H1 (cell line): ENCODE results near the gene PHKG2. TPM values are rescaled to one million over a fixed set of nuclear protein-coding genes. Genes with fewer than 3 reads are reported as not detected.

Experiments
- CTCF ChIA-PET: fragments of 300-600 bp; sonication (Branson Sonifier 250); formaldehyde crosslinking; loops from one replicate; lab custom pipeline; 2021; ENCODE audit not compliant: partially characterized antibody; lab: Charles Lee
- POLR2A ChIA-PET: fragments of 300-600 bp; sonication (Branson Sonifier 250); formaldehyde crosslinking; loops from one replicate; lab custom pipeline; 2021; ENCODE audit warnings: inconsistent platforms; ENCODE audit not compliant: partially characterized antibody; lab: Charles Lee
- DNase-seq, 2 experiments: peaks; one replicate each; pipeline versions ENCODE4 v3.0.0 to v3.0.0-alpha.2; 2010 to 2022; ENCODE audit warnings: low spot score in 2 of 2, low read depth in 1 of 2, mixed read lengths in 1 of 2
- FAIRE-seq: peaks from 2 replicates; lab custom pipeline; 2011; peaks lifted over from hg19 to GRCh38; lab: Jason Lieb, UNC
- H2AFZ ChIP-seq: 2 replicates; pipeline ENCODE4 v1.8.1; 2012; ENCODE audit warnings: low read length, inconsistent platforms
- H2AK5ac ChIP-seq: 2 replicates; pipeline ENCODE4 v1.6.1; 2013; ENCODE audit warnings: low read depth, low read length
- H2BK120ac ChIP-seq: replicated peaks from 2 replicates; pipeline ENCODE3; 2013; ENCODE audit warnings: low read depth, low read length, inconsistent platforms
- H2BK12ac ChIP-seq: 2 replicates; pipeline ENCODE4 v1.6.1; 2013; ENCODE audit warnings: low read depth, low read length
- H2BK15ac ChIP-seq: 2 replicates; pipeline ENCODE4 v1.6.1; 2013; ENCODE audit warnings: low read length
- H2BK20ac ChIP-seq: 2 replicates; pipeline ENCODE4 v1.6.1; 2013; ENCODE audit warnings: low read length
- H2BK5ac ChIP-seq: 2 replicates; pipeline ENCODE4 v1.6.1; 2013; ENCODE audit warnings: low read depth, low read length
- H3K14ac ChIP-seq: 2 replicates; pipeline ENCODE4 v1.6.1; 2013; ENCODE audit warnings: inconsistent platforms; ENCODE audit not compliant: insufficient read length
- H3K18ac ChIP-seq: 2 replicates; pipeline ENCODE4 v1.6.1; 2013; ENCODE audit warnings: low read length; ENCODE audit errors: extremely low read depth
- H3K23ac ChIP-seq: 2 replicates; pipeline ENCODE4 v1.6.1; 2013; ENCODE audit warnings: inconsistent platforms; ENCODE audit not compliant: insufficient read length
- H3K23me2 ChIP-seq: 2 replicates; pipeline ENCODE4 v1.6.1; 2013; ENCODE audit warnings: low read depth, low read length
- H3K27ac ChIP-seq: 2 replicates; pipeline ENCODE4 v1.6.1; 2011; ENCODE audit warnings: low read depth, low read length, inconsistent platforms
- H3K27me3 ChIP-seq, 4 experiments: replicated peaks in 1 of 4; 1 replicate in 1 of 4; 2 replicates in 3 of 4; pipeline versions ENCODE4 v1.6.1 to v1.8.1; 2011 to 2013; ENCODE audit warnings: low read length in 3 of 4, mild to moderate bottlenecking in 3 of 4, inconsistent platforms in 2 of 4, mixed read lengths in 2 of 4, moderate library complexity in 1 of 4; ENCODE audit not compliant: control insufficient read depth in 3 of 4, insufficient read depth in 3 of 4; ENCODE audit errors: extremely low read depth in 1 of 4
- H3K36me3 ChIP-seq, 4 experiments: 2 replicates each; pipeline versions ENCODE4 v1.6.1 to v1.8.1; 2011 to 2013; ENCODE audit warnings: mild to moderate bottlenecking in 4 of 4, low read length in 3 of 4, moderate library complexity in 2 of 4, control low read depth in 1 of 4, inconsistent platforms in 1 of 4; ENCODE audit not compliant: insufficient read depth in 4 of 4, control insufficient read depth in 2 of 4
- H3K4ac ChIP-seq: replicated peaks from 2 replicates; pipeline ENCODE3; 2013; ENCODE audit warnings: low read length, low read depth, mixed read lengths, inconsistent platforms; ENCODE audit not compliant: insufficient read length
- H3K4me1 ChIP-seq, 4 experiments: replicated peaks in 1 of 4; 1 replicate in 1 of 4; 2 replicates in 3 of 4; pipeline versions ENCODE4 v1.6.1 to v1.8.1; 2011 to 2013; ENCODE audit warnings: low read length in 3 of 4, inconsistent platforms in 2 of 4, mixed read lengths in 1 of 4; ENCODE audit not compliant: insufficient read depth in 4 of 4, control insufficient read depth in 3 of 4
- H3K4me2 ChIP-seq, 2 experiments: 2 replicates each; pipeline versions ENCODE4 v1.6.1 to v1.8.1; 2011 to 2013; ENCODE audit warnings: low read depth in 2 of 2, low read length in 2 of 2, control low read depth in 1 of 2, inconsistent platforms in 1 of 2, mild to moderate bottlenecking in 1 of 2; ENCODE audit not compliant: insufficient read depth in 1 of 2
- H3K4me3 ChIP-seq, 4 experiments: fragments of 200-600, 300-600 bp in 1 of 4; sonication (generic), shearing (Covaris generic), sonication (Bioruptor Twin) in 1 of 4; 2 replicates each; pipeline versions ENCODE4 v1.5.1 to v1.8.1; 2011 to 2016; ENCODE audit warnings: low read length in 4 of 4, low read depth in 3 of 4, control low read depth in 2 of 4, inconsistent platforms in 2 of 4, mild to moderate bottlenecking in 2 of 4, mixed read lengths in 1 of 4, moderate library complexity in 1 of 4; ENCODE audit not compliant: insufficient read depth in 2 of 4; ENCODE audit errors: extremely low read depth in 1 of 4
- H3K56ac ChIP-seq: replicated peaks from 2 replicates; pipeline ENCODE3; 2013; ENCODE audit warnings: low read depth, mild to moderate bottlenecking, mixed read lengths, low read length, inconsistent platforms; ENCODE audit not compliant: insufficient read length
- H3K79me1 ChIP-seq: 2 replicates; pipeline ENCODE4 v1.6.1; 2013; ENCODE audit warnings: low read depth, low read length, control low read depth
- H3K79me2 ChIP-seq, 2 experiments: 2 replicates each; pipeline versions ENCODE4 v1.6.1 to v1.8.1; 2012 to 2013; ENCODE audit warnings: low read length in 2 of 2, mild to moderate bottlenecking in 2 of 2, inconsistent platforms in 1 of 2; ENCODE audit not compliant: insufficient read depth in 2 of 2, control insufficient read depth in 1 of 2
- H3K9ac ChIP-seq, 4 experiments: replicated peaks in 1 of 4; 1 replicate in 1 of 4; 2 replicates in 3 of 4; pipeline versions ENCODE4 v1.6.1 to v1.8.1; 2011 to 2013; ENCODE audit warnings: low read depth in 3 of 4, low read length in 3 of 4, control low read depth in 2 of 4, mild to moderate bottlenecking in 2 of 4, moderate library complexity in 2 of 4, inconsistent platforms in 1 of 4; ENCODE audit errors: extremely low read depth in 1 of 4
- H3K9me3 ChIP-seq, 2 experiments: 2 replicates each; pipeline versions ENCODE4 v1.6.1 to v1.8.1; 2012 to 2013; ENCODE audit warnings: mild to moderate bottlenecking in 2 of 2, moderate library complexity in 2 of 2, control low read depth in 1 of 2, inconsistent platforms in 1 of 2, low read depth in 1 of 2, low read length in 1 of 2, mixed read lengths in 1 of 2; ENCODE audit not compliant: insufficient read depth in 2 of 2
- H4K20me1 ChIP-seq, 2 experiments: replicated peaks in 1 of 2; 2 replicates each; pipeline versions ENCODE3 to v1.8.1; 2011 to 2013; ENCODE audit warnings: inconsistent platforms in 2 of 2, low read length in 2 of 2, mild to moderate bottlenecking in 1 of 2; ENCODE audit not compliant: insufficient read depth in 2 of 2, control insufficient read depth in 1 of 2
- H4K5ac ChIP-seq: 2 replicates; pipeline ENCODE4 v1.6.1; 2013; ENCODE audit warnings: low read length, low read depth, mixed read lengths, inconsistent platforms; ENCODE audit not compliant: insufficient read length
- H4K8ac ChIP-seq: 2 replicates; pipeline ENCODE4 v1.8.0; 2013; ENCODE audit warnings: mild to moderate bottlenecking, moderate library complexity, low read length, inconsistent platforms; ENCODE audit not compliant: insufficient read depth; ENCODE audit errors: extremely low read depth
- H4K91ac ChIP-seq: replicated peaks from 2 replicates; pipeline ENCODE3; 2013; ENCODE audit warnings: low read length, mixed read lengths, inconsistent platforms; ENCODE audit not compliant: insufficient read length
- ASH2L ChIP-seq: fragments of 200-600, 300-600 bp; sonication (generic); IDR thresholded peaks from one replicate; pipeline ENCODE4 v1.7.1; 2017; ENCODE audit warnings: low read length
- CBX8 ChIP-seq: fragments of 300-800, 300-1000 bp; sonication (generic); IDR thresholded peaks from 2 replicates; pipeline ENCODE4 v1.7.1; 2016; ENCODE audit warnings: low read depth, low read length, borderline replicate concordance
- JUN ChIP-seq: IDR thresholded peaks from 2 replicates; pipeline ENCODE4 v1.6.1; 2011; ENCODE audit warnings: low read depth, mild to moderate bottlenecking, improper control_type of control experiment, low read length
- POLR2A ChIP-seq, 2 experiments: IDR thresholded peaks; 1 replicate in 1 of 2; 2 replicates in 1 of 2; pipeline ENCODE4 v1.6.1; 2011; ENCODE audit warnings: low read depth in 2 of 2, low read length in 2 of 2, mild to moderate bottlenecking in 2 of 2; ENCODE audit errors: control extremely low read depth in 1 of 2
- SAP30 ChIP-seq: fragments of 300-600 bp; sonication (generic); IDR thresholded peaks from 2 replicates; pipeline ENCODE4 v1.7.1; 2012; ENCODE audit warnings: low read length, moderate library complexity, mild to moderate bottlenecking, inconsistent platforms; ENCODE audit not compliant: insufficient read depth, insufficient replicate concordance
- SIN3A ChIP-seq, 2 experiments: IDR thresholded peaks in 1 of 2; conservative IDR thresholded peaks in 1 of 2; 2 replicates each; pipeline ENCODE4 v1.6.1; 2011 to 2012; ENCODE audit warnings: low read length in 2 of 2, improper control_type of control experiment in 1 of 2, low read depth in 1 of 2, mild to moderate bottlenecking in 1 of 2
- TAF1 ChIP-seq: IDR thresholded peaks from 2 replicates; pipeline ENCODE4 v1.6.1; 2011; ENCODE audit warnings: mild to moderate bottlenecking, low read depth, low read length
- TCF12 ChIP-seq: IDR thresholded peaks from 2 replicates; pipeline ENCODE4 v1.6.1; 2011; ENCODE audit warnings: low read depth, mild to moderate bottlenecking, low read length
- WGBS, 2 experiments: shearing (Covaris generic) in 1 of 2; methylation state at CpG; one replicate each; pipeline versions ENCODE4 v1.1.6 to v1.1.7; 2013 to 2015; ENCODE audit warnings: low lambda C conversion rate in 2 of 2, mixed read lengths in 2 of 2, inconsistent platforms in 1 of 2, low coverage in 1 of 2, missing lambda C conversion rate in 1 of 2; ENCODE audit not compliant: insufficient replicate concordance in 2 of 2, insufficient coverage in 1 of 2, insufficient read length in 1 of 2; ENCODE audit errors: extremely low coverage in 1 of 2, missing lambda C conversion rate in 1 of 2; 5-methylcytosine and 5-hydroxymethylcytosine counted together
- polyA plus RNA-seq, 7 experiments: library from polyadenylated mRNA; depleted of rRNA in 3 of 7; stranded (reverse) in 5 of 7; unstranded in 2 of 7; fragments of >200 nt in 5 of 7; fragments of 200-250 nt in 2 of 7; gene quantifications; 1 replicate in 5 of 7; 2 replicates in 1 of 7; 4 replicates in 1 of 7; pipeline versions ENCODE4 v1.2.1 to v1.2.3, GENCODE V29; 2011 to 2013; ENCODE audit warnings: missing spikeins in 2 of 7, mixed read lengths in 2 of 7
- total RNA-seq: library from RNA; stranded (reverse); fragmentation: NEBNext Ultra II Directional; extraction: Animal tissue kit (Norgen Biotek cat#: 25700); gene quantifications from 2 replicates; pipeline ENCODE4 v1.2.1, GENCODE V29; 2021
- TF ChIP-seq, protein P1 (sequence below): IDR thresholded peaks from 2 replicates; pipeline ENCODE4 v1.6.1; 2011; ENCODE audit warnings: low read depth, mild to moderate bottlenecking, low read length; ENCODE audit not compliant: insufficient read depth
- TF ChIP-seq, protein P2 (sequence below): IDR thresholded peaks from 2 replicates; pipeline ENCODE4 v1.6.1; 2012; ENCODE audit warnings: inconsistent platforms

Gene PHKG2
- total and polyA plus RNA-seq, 2 of the 8 experiments (the other 6 are each of a cell fraction or from before 2014, with no cell fraction given): 36.0 to 53.4 TPM

DNA sequence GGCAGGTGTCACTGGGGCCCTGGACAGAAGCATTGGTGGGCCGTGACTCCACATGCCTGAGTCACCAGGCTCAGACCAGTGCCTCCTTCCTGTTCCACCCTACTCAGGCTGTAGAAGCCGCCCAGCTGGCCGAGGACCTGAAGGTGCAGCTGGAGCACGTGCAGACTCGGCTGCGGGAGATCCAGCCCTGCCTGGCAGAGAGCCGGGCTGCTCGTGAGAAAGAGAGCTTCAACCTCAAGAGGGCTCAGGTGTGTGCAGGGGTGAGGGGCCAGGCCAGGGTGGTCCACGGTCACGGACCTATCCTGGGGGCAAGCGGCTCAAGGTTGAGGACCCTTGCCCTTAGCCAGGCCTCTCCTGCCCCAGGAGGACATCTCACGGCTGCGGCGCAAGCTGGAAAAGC, 23.5 kb downstream of the PHKG2 start:
- Histone ChIP-seq H3K23ac (no peak overlapping the region), H4K8ac (no peak overlapping the region), H2BK5ac (no peak overlapping the region), H4K20me1 (peaks cover 11 to 35% of the 10 kb centered on the region in 2 experiments), H3K4me1 (peaks cover 0 to 5% (median 4%) of the 10 kb centered on the region in 4 experiments; a peak in 4 of 7 replicates), H2BK120ac (no peak overlapping the region), H2AFZ (no peak overlapping the region), H3K23me2 (peaks cover 4% of the 10 kb centered on the region; the same call in 1 of the 2 replicates), H3K9me3 (no peaks in the 10 kb centered on the region), H2BK12ac (no peak overlapping the region), H3K79me2 (no peaks in the 10 kb centered on the region), H3K56ac (no peak overlapping the region), H2BK20ac (no peak overlapping the region), H3K14ac (no peak overlapping the region), H2AK5ac (no peak overlapping the region), H3K18ac (no peak overlapping the region), H3K27me3 (no peaks in the 10 kb centered on the region), H3K9ac (no peak overlapping the region), H3K4me3 (no peak overlapping the region), H3K4me2 (no peak overlapping the region), H2BK15ac (no peak overlapping the region), H3K36me3 (peaks cover 38 to 68% (median 58%) of the 10 kb centered on the region in 4 experiments), H3K79me1 (no peaks in the 10 kb centered on the region; the same call in 1 of the 2 replicates), H3K4ac (no peak overlapping the region), H4K91ac (no peak overlapping the region), H4K5ac (no peak overlapping the region), H3K27ac (no peak overlapping the region)
- POLR2A ChIA-PET: interaction anchor here (0.9 to 6.6 kb wide), 8 partner anchors 8 to 48 kb away, joined by 3 to 42 read pairs (median 4); partner anchors contain the start of genes CFAP119 and PHKG2
- DNase-seq (no peak), FAIRE-seq (no peak)
- TF ChIP-seq CBX8 (no peak), SIN3A (conservative IDR thresholded peaks at IDR 0.05 in 1 of 2, IDR thresholded peaks at IDR 0.05 in 1 of 2; ENCODE audit: low read depth in 1 of 2, low read length in 2 of 2) (no peak), ASH2L (no peak), TAF1 (no peak), POLR2A (IDR thresholded peaks at IDR 0.05; ENCODE audit: control extremely low read depth in 1 of 2, low read depth in 2 of 2, low read length in 2 of 2) (no peak), TCF12 (no peak), JUN (no peak), SAP30 (no peak)
- TF ChIP-seq, protein P1, sequence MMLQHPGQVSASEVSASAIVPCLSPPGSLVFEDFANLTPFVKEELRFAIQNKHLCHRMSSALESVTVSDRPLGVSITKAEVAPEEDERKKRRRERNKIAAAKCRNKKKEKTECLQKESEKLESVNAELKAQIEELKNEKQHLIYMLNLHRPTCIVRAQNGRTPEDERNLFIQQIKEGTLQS: no peak
- TF ChIP-seq, protein P2, sequence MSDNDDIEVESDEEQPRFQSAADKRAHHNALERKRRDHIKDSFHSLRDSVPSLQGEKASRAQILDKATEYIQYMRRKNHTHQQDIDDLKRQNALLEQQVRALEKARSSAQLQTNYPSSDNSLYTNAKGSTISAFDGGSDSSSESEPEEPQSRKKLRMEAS: no peak
- CTCF ChIA-PET: no interaction called here
- 99% methylated on average over 14 of the region's 14 CpGs; no CpG with 5 or more reads in 1 of the 2 experiments for WGBS, 2 experiments
